Tibial artery (tissue), 4 donors: Measurements from ENCODE around the gene RNFT1.
A peak's percentile ranks its signal among the peaks of the same experiment; 100 is the strongest.

ENCODE experiments used
- DNase-seq, 2 donors: peaks; one replicate each; pipeline ENCODE4 v3.0.0-alpha.2; 2019
- H3K27ac ChIP-seq, 2 donors: fragments of 200-600 bp; sonication (generic) in 1 of 2; 1 replicate in 1 of 2; 2 replicates in 1 of 2; pipeline ENCODE4 v1.5.1; 2018 to 2019; ENCODE audit warnings: mild to moderate bottlenecking in 1 of 2
- H3K27me3 ChIP-seq, 2 donors: fragments of 200-600 bp; sonication (generic) in 1 of 2; one replicate each; pipeline versions ENCODE4 v1.5.1 to v1.6.0; 2016 to 2019
- H3K36me3 ChIP-seq, 3 donors: fragments of 200-600 bp; sonication (generic) in 2 of 3; one replicate each; pipeline ENCODE4 v1.5.1; 2016 to 2019; ENCODE audit warnings: mild to moderate bottlenecking in 2 of 3
- H3K4me1 ChIP-seq, 4 donors: fragments of 200-600 bp; sonication (generic) in 2 of 4; 1 replicate in 3 of 4; 2 replicates in 1 of 4; pipeline ENCODE4 v1.5.1; 2016 to 2019
- H3K4me3 ChIP-seq, 2 donors: fragments of 200-600 bp; sonication (generic) in 1 of 2; 1 replicate in 1 of 2; 2 replicates in 1 of 2; pipeline ENCODE4 v1.5.1; 2018 to 2019; ENCODE audit warnings: mild to moderate bottlenecking in 2 of 2
- H3K9me3 ChIP-seq, 3 donors: fragments of 200-600 bp; sonication (generic) in 1 of 3; one replicate each; pipeline ENCODE4 v1.5.1; 2016 to 2019
- intact Hi-C: fragments of 100-400 bp; cut with DNase I; formaldehyde crosslinking; loops from one replicate; pipeline ENCODE4 v1.15.0; 2023; ENCODE audit warnings: low total_unique reads
- TF ChIP-seq, protein P1 (sequence below), 2 experiments: fragments of 200-600 bp in 1 of 2; fragments of 450-650 bp in 1 of 2; IDR thresholded peaks; one replicate each; pipeline ENCODE4 v1.5.1; 2017 to 2019; ENCODE audit warnings: antibody characterized with exemption in 2 of 2, mild to moderate bottlenecking in 1 of 2, moderate library complexity in 1 of 2

RNFT1 gene

DNA sequence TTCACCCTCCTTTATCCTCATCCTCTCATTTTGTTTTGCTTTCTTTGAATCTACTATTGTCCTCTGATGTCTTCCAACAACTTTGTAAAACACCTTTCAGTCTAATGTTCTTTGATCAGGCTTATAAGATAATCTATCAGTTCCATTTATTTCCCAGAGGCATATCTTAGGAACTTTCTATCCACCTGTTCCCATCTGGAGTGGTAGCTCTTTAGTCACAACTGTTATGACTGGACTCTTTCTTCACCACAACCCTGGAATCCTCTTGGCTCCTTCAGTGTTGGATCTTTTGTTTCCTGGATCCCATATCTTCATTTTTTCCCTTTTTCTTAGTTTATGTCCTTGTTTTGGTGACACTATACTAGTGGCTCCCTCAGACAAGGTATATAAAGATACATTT lies 48.1 kb downstream of the RNFT1 start:
- H3K4me3 ChIP-seq: no peak overlapping the region
- TF ChIP-seq, protein P1, sequence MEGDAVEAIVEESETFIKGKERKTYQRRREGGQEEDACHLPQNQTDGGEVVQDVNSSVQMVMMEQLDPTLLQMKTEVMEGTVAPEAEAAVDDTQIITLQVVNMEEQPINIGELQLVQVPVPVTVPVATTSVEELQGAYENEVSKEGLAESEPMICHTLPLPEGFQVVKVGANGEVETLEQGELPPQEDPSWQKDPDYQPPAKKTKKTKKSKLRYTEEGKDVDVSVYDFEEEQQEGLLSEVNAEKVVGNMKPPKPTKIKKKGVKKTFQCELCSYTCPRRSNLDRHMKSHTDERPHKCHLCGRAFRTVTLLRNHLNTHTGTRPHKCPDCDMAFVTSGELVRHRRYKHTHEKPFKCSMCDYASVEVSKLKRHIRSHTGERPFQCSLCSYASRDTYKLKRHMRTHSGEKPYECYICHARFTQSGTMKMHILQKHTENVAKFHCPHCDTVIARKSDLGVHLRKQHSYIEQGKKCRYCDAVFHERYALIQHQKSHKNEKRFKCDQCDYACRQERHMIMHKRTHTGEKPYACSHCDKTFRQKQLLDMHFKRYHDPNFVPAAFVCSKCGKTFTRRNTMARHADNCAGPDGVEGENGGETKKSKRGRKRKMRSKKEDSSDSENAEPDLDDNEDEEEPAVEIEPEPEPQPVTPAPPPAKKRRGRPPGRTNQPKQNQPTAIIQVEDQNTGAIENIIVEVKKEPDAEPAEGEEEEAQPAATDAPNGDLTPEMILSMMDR (IDR thresholded peaks at IDR 0.05): no peak
- no peak for DNase-seq
- H3K9me3 ChIP-seq: no peaks in the 10 kb centered on the region
- no peaks in the 10 kb centered on the region for H3K27me3 ChIP-seq
- no peak overlapping the region for H3K27ac ChIP-seq
- H3K4me1 ChIP-seq: no peaks in the 10 kb centered on the region
- intact Hi-C loops: no loop called here
- H3K36me3 ChIP-seq: peaks cover 47 to 92% (median 75%) of the 10 kb centered on the region in 3 donors

DNA sequence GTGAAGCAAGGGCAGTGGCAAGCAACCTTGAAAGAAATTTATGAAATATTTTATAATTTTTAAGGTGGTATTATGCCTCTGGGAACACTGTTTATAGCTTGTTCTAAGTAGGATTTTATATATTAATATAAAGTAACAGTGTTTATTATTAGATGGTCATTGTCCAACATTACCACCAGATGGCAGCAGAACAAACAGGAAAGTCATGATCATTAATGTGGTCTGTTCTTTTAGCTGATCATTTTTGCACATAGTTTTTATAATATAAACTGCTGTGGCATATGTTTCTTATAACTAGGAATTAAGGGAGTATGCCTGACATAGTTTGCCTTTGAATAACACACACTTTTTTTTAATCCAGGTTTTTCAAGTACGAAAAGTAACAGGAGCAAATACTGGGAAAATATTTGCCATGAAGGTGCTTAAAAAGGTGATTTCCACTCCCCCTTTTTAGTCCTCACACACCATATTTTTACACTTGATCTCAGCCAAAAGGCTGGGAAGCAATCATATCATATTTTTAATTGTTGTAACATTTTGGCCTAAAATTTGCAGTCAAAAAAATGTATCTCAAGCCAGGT lies 50.2 kb downstream of the RNFT1 start:
- Histone ChIP-seq H3K4me3 (no peak overlapping the region), H3K9me3 (no peaks in the 10 kb centered on the region), H3K27me3 (no peaks in the 10 kb centered on the region), H3K4me1 (no peaks in the 10 kb centered on the region), H3K27ac (no peak overlapping the region), H3K36me3 (peaks cover 33 to 79% (median 64%) of the 10 kb centered on the region in 3 donors)
- intact Hi-C loops: no loop called here
- TF ChIP-seq, protein P1 (IDR thresholded peaks at IDR 0.05): peak; percentile 59 to 63
- no peak for DNase-seq

DNA sequence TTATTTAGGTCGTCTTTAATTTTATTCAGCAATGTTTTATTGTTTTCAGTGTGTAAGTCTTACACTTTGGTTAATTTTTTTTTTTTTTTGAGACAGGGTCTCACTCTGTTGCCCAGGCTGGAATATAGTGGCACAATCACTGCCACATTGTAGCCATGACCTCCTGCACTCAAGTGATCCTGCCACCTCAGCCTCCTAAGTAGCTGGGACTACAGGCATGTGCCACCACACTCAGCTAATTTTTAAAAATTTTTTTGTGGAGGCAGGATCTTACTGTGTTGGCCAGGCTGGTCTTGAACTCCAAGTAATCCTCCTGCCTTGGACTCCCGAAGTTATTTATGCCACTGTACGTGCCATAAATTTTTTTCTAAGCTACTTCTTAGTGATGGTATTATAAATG lies 57.1 kb downstream of the RNFT1 start:
- no peak overlapping the region for H3K27ac ChIP-seq
- peaks cover 2 to 18% (median 18%) of the 10 kb centered on the region in 3 donors for H3K36me3 ChIP-seq
- DNase-seq: no peak
- intact Hi-C loops: no loop called here
- H3K9me3 ChIP-seq: no peaks in the 10 kb centered on the region
- TF ChIP-seq, protein P1 (IDR thresholded peaks at IDR 0.05): no peak
- H3K4me1 ChIP-seq: peaks cover 0 to 4% (median 0%) of the 10 kb centered on the region in 4 donors
- no peaks in the 10 kb centered on the region for H3K27me3 ChIP-seq
- H3K4me3 ChIP-seq: no peak overlapping the region

DNA sequence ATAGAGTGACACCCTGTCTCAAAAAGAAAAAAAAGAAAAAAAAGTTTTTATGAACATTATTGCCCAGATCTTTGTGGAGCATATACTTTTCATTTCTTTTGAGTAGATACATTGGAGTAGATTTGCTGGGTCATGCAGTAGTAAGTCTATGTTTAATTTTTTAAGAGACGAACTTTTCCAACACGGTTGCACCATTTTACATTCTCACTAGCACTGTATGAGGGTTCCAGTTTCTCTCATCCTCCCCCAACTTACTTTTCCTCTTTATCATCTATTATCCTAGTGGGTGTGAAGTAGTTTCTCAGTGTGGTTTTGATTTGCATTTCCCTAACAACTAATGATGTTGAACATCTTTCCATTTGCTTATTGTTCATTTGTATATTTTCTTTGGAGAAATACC lies 61.1 kb downstream of the RNFT1 start:
- Histone ChIP-seq H3K4me1 (peaks cover 0 to 14% (median 6%) of the 10 kb centered on the region in 4 donors), H3K27ac (no peak overlapping the region), H3K27me3 (no peaks in the 10 kb centered on the region), H3K4me3 (no peak overlapping the region), H3K36me3 (peaks cover 0 to 7% (median 0%) of the 10 kb centered on the region in 3 donors), H3K9me3 (no peaks in the 10 kb centered on the region)
- TF ChIP-seq, protein P1 (IDR thresholded peaks at IDR 0.05): no peak
- intact Hi-C loops: no loop called here
- DNase-seq: no peak
